ENCODE data around the gene MEGF11. TPM values are rescaled to one million over a fixed set of nuclear protein-coding genes. Genes with fewer than 3 reads are reported as not detected.

MEGF11 gene
- total RNA-seq, 1 experiment from 2014 or later = 0.09 TPM

GRCh38 chr15:66129586-66129985 lies 124.0 kb downstream of the MEGF11 start:
- POLR2A ChIA-PET = no interaction called here
- CTCF ChIA-PET = interaction anchor here (0.7 kb wide), 2 partner anchors 90 to 106 kb away, joined by 3 to 6 read pairs; no protein-coding TSS in a partner anchor
- Mint-ChIP-seq H3K9me3 (ENCODE audit: unreplicated experiment) (no peaks in the 10 kb centered on the region), H3K4me1 (ENCODE audit: insufficient read depth, unreplicated experiment) (no peaks in the 10 kb centered on the region), H3K36me3 (ENCODE audit: insufficient read depth, unreplicated experiment) (no peaks in the 10 kb centered on the region), H3K27me3 (ENCODE audit: insufficient read depth, unreplicated experiment) (peaks cover 64% of the 10 kb centered on the region), H3K4me3 (ENCODE audit: unreplicated experiment) (no peak overlapping the region), H3K27ac (ENCODE audit: low read depth, unreplicated experiment) (no peak overlapping the region)
- intact Hi-C loops (cut with micrococcal nuclease) = no loop called here
- DNase-seq (ENCODE audit: unreplicated experiment) = no peak
- no peak for TF ChIP-seq CTCF (IDR thresholded peaks at IDR 0.05; ENCODE audit: unreplicated experiment)
- no TSS peak for BruUV-seq (replicated peaks)

GRCh38 chr15:66128116-66128680 lies 125.4 kb downstream of the MEGF11 start:
- CTCF ChIA-PET = no interaction called here
- Mint-ChIP-seq H3K27ac (ENCODE audit: low read depth, unreplicated experiment) (no peak overlapping the region), H3K27me3 (ENCODE audit: insufficient read depth, unreplicated experiment) (peaks cover 78% of the 10 kb centered on the region)

GRCh38 chr15:66126456-66126855 lies 127.1 kb downstream of the MEGF11 start:
- ChIA-PET CTCF (no interaction called here), POLR2A (no interaction called here)
- no peaks in the 10 kb centered on the region for H3K9me3 Mint-ChIP-seq (ENCODE audit: unreplicated experiment)
- no peak overlapping the region for H3K27ac Mint-ChIP-seq (ENCODE audit: low read depth, unreplicated experiment)
- no peak overlapping the region for H3K4me3 Mint-ChIP-seq (ENCODE audit: unreplicated experiment)
- no peaks in the 10 kb centered on the region for H3K4me1 Mint-ChIP-seq (ENCODE audit: insufficient read depth, unreplicated experiment)
- no peak for DNase-seq (ENCODE audit: unreplicated experiment)
- no TSS peak for BruUV-seq (replicated peaks)
- H3K36me3 Mint-ChIP-seq (ENCODE audit: insufficient read depth, unreplicated experiment) = no peaks in the 10 kb centered on the region
- intact Hi-C loops (cut with micrococcal nuclease) = no loop called here
- H3K27me3 Mint-ChIP-seq (ENCODE audit: insufficient read depth, unreplicated experiment) = peaks cover 95% of the 10 kb centered on the region
- TF ChIP-seq CTCF (IDR thresholded peaks at IDR 0.05; ENCODE audit: unreplicated experiment) = no peak

More at GRCh38 chr15:66128116-66128680, 125.4 kb downstream of the MEGF11 start:
- POLR2A ChIA-PET = no interaction called here
- no TSS peak for BruUV-seq (replicated peaks)
- intact Hi-C loops (cut with micrococcal nuclease) = no loop called here
- Mint-ChIP-seq H3K36me3 (ENCODE audit: insufficient read depth, unreplicated experiment) (no peaks in the 10 kb centered on the region), H3K4me3 (ENCODE audit: unreplicated experiment) (no peak overlapping the region), H3K4me1 (ENCODE audit: insufficient read depth, unreplicated experiment) (no peaks in the 10 kb centered on the region), H3K9me3 (ENCODE audit: unreplicated experiment) (no peaks in the 10 kb centered on the region)
- no peak for DNase-seq (ENCODE audit: unreplicated experiment)
- no peak for TF ChIP-seq CTCF (IDR thresholded peaks at IDR 0.05; ENCODE audit: unreplicated experiment)

- Mint-ChIP-seq H3K4me3 (ENCODE audit: unreplicated experiment) (no peak overlapping the region), H3K9me3 (ENCODE audit: unreplicated experiment) (no peaks in the 10 kb centered on the region), H3K27ac (ENCODE audit: low read depth, unreplicated experiment) (no peak overlapping the region), H3K27me3 (ENCODE audit: insufficient read depth, unreplicated experiment) (peaks cover 100% of the 10 kb centered on the region), H3K36me3 (ENCODE audit: insufficient read depth, unreplicated experiment) (no peaks in the 10 kb centered on the region), H3K4me1 (ENCODE audit: insufficient read depth, unreplicated experiment) (no peaks in the 10 kb centered on the region)
- POLR2A ChIA-PET = no interaction called here
- intact Hi-C loops (cut with micrococcal nuclease) = no loop called here
- BruUV-seq (replicated peaks) = no TSS peak
- CTCF ChIA-PET = no interaction called here
- DNase-seq (ENCODE audit: unreplicated experiment) = no peak
- TF ChIP-seq CTCF (IDR thresholded peaks at IDR 0.05; ENCODE audit: unreplicated experiment) = no peak
Measured at GRCh38 chr15:66126031-66126441, 127.5 kb downstream of the MEGF11 start.
